Measurements from ENCODE around the gene KRIT1. TPM values are rescaled to one million over a fixed set of nuclear protein-coding genes. Genes with fewer than 3 reads are reported as not detected.

Gene KRIT1
- polyA plus RNA-seq, 12 donors: 24.2 to 73.0 (median 29.6) TPM; not detected in 1

DNA sequence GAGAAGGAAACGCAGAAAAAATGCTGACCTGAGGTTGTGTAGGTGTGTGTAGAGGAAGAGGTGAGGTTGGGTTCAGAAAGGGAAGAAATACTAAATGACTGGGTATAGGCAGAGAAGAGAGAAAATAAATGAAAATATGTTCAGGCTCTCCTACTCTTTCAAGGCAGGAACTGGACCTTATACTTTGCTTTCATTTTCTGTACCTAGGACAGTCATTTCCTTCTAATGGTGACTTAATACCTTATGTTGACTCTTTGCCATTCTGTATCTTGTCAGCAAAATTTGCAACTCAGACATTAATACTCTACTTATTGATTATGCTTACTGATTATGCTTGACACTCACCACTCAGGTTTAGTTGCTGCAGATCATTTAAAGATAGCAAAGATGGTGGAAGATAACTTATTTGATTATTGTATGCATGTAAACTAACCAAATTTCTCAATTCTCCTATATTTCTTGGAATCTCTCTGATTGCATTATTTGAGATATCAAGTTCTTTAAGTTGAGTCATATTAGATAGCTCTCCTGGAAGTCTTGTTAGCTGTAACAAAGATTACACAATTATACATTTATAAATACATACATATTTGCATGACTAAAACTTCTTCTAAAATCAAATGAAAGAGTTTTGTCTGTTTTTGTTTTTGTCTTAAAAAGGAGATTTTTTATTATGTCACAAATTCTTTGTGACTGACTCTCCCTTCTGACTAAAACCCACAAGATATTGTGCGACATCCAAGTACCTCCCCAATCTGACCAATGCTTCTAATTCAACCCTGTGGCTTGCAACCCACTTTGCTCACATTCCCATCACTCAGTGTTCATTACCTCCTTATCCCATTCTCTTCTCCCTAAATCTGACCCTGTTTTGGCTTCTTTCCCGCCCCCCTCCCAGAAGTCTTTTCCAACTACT, 86.8 kb downstream of the KRIT1 start:
- DNase-seq: no peak

DNA sequence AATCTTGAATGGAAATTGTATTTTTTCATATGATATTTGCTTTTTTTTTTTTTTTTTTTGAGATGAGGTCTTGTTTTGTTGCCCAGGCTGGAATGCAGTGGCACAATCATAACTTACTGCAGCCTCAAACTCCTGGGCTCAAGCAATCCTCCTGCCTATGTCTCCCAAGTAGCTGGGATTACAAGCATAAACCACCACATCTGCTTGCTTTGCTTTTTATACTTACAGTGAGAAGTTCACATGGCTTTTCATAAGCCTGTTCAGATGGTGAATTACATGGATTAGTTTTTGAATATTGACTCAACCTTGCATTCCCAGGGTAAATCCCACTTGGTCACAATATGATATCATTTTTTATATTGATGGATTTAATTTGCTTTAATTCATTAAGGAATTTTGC, 88.7 kb downstream of the KRIT1 start:
- no peak for DNase-seq

DNA sequence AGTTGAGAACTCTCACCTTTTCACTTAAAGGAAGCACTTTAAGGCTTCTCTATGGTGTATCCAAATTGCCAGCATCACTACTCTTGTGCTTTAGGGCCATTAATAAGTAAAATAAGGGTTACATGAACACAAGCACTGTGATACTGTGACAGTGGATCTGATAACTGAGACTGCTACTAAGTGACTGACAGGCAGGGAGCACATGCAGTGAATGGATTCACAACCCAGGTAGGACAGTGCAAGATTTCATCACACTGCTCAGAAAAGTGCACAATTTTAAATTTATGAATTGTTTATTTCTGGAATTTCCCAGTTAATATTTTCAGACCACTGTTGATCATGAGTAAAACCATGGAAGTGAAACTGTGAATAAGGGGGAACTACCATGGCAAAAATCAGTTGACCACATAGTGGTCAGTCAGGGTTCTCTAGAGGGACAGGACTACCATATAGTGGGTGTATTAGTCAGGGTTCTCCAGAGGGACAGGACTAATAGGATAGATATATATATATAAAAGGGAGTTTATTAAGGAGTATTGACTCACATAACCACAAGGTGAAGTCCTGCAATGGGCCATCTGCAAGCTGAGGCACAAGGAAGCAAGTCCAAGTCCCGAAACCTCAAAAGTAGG, 90.5 kb downstream of the KRIT1 start:
- DNase-seq: no peak

DNA sequence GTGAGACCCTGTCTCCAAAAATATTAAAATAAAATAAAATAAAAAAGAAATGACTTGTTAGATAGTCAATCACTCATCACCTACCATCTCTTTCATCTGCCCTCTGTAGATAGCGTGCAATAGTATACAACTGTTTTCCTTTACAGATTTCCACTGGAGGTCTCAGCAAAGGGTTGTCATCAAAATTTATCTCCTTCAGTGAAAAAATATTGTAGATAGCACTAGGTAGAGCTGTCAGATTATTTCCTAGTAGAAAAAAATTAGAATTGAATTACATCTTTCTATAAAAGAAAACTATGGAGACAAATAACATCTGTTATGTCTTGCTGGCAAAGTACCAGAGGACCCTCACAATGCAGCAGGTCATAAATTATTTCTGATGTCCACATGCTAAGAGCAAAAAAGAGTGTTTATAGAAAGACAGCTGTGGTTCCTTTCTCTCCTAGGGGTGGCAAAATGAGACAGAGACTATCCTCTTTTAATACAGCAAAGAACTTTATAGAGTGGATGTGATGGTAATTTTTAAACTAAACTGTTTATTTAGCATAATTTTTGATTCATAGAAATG, 95.2 kb downstream of the KRIT1 start:
- no peak for DNase-seq

DNA sequence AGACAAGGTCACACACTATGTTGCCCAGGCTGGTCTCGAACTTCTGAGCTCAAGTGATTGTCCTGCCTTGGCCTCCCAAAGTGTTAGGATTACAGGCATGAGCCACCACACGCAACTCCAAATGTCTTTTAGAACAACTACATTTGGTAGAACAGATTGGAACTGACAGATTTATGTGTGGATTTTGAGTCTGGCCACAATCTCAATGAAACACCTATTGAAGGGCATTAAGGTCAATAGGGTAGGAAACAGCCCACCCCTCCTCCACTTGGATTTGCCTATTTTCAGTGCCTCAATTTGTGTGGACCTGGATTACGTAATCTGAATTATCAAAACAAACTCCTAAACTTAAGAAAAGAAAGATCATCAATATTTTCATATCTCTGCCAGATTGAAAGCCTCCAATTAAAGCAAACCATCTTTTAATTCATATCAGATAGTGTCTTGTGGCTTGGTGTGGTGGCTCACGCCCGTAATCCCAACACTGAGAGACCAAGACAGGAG, 95.9 kb downstream of the KRIT1 start:
- DNase-seq: no peak

Other genes starting within 250 kb of the KRIT1 start
- gene CYP51A1, start 111.4 kb downstream of the KRIT1 start, polyA plus RNA-seq (ENCODE audit: insufficient read length in 12 of 12): 10 to 100 TPM in 11 of 12 donors, not detected in 1; 27.0 to 53.0 (median 37.3) TPM
- gene LRRD1, start 66.8 kb downstream of the KRIT1 start, polyA plus RNA-seq (ENCODE audit: insufficient read length in 12 of 12): 1 to 10 TPM in 1 of 12 donors, under 1 TPM in 9, not detected in 2; 0.13 to 1.1 (median 0.59) TPM
- gene ANKIB1, start 60 bp upstream of the KRIT1 start, polyA plus RNA-seq (ENCODE audit: insufficient read length in 12 of 12): 10 to 100 TPM in 11 of 12 donors, not detected in 1; 20.0 to 55.0 (median 26.3) TPM
- gene GATAD1, start 201.6 kb upstream of the KRIT1 start, polyA plus RNA-seq (ENCODE audit: insufficient read length in 12 of 12): 10 to 100 TPM in 11 of 12 donors, not detected in 1; 19.3 to 43.3 (median 29.5) TPM
- 1 to 10 TPM in 7 of 12 donors, under 1 TPM in 3, not detected in 2; 0.39 to 2.4 (median 1.4) TPM for gene ERVW-1, start 232.0 kb upstream of the KRIT1 start, polyA plus RNA-seq (ENCODE audit: insufficient read length in 12 of 12)

All from muscle of arm (tissue), 12 donors.